Neural progenitor cell (in vitro differentiated cells): Measurements from ENCODE around the gene EFCAB11.

Experiments used
- CTCF ChIP-seq: fragments of 200-600 bp; sonication (generic); IDR thresholded peaks from 2 replicates; pipeline ENCODE4 v1.5.1; 2017; ENCODE audit warnings: antibody characterized with exemption, mild to moderate bottlenecking
- EZH2 ChIP-seq: fragments of 200-600 bp; sonication (generic); IDR thresholded peaks from 2 replicates; pipeline ENCODE4 v1.6.1; 2017; ENCODE audit warnings: antibody characterized with exemption, mild to moderate bottlenecking, moderate library complexity
- EZH2phosphoT487 ChIP-seq: fragments of 200-600 bp; sonication (generic); IDR thresholded peaks from 2 replicates; pipeline ENCODE4 v1.6.1; 2017; ENCODE audit warnings: antibody characterized with exemption

GRCh38 chr14:89902881-89903280, 51.6 kb downstream of the EFCAB11 start:
- TF ChIP-seq EZH2 = no peak
- TF ChIP-seq CTCF = no peak
- no peak for TF ChIP-seq EZH2phosphoT487
